Measurements from ENCODE around the gene HPX. TPM values are rescaled to one million over a fixed set of nuclear protein-coding genes. Genes with fewer than 3 reads are reported as not detected.

The HPX gene
- total and polyA plus RNA-seq, 4 donors, result 2,251 to 9,224 (median 5,760) TPM

- Histone ChIP-seq H3K9ac (ENCODE audit: low read depth in 1 of 2, low read length in 2 of 2) (no peak overlapping the region), H3K4me3 (ENCODE audit: low read depth in 1 of 3, low read length in 3 of 3) (no peak overlapping the region), H3K4me1 (ENCODE audit: control insufficient read depth in 4 of 4, insufficient read depth in 4 of 4, low read length in 3 of 4) (peaks cover 5 to 49% (median 31%) of the 10 kb centered on the region in 4 donors), H3K36me3 (ENCODE audit: control insufficient read depth in 4 of 4, insufficient read depth in 3 of 4, low read depth in 1 of 4, low read length in 3 of 4) (peaks cover 3 to 30% (median 14%) of the 10 kb centered on the region in 4 donors), H3K27me3 (ENCODE audit: control insufficient read depth in 4 of 4, insufficient read depth in 4 of 4, low read length in 3 of 4) (no peaks in the 10 kb centered on the region), H3K9me3 (ENCODE audit: control insufficient read depth in 4 of 4, low read length in 3 of 4) (no peaks in the 10 kb centered on the region), H3K27ac (ENCODE audit: low read depth in 1 of 2, low read length in 2 of 2) (no peak overlapping the region)
- 97% methylated on average over 4 of the region's 4 CpGs for WGBS
- DNase-seq (ENCODE audit: low spot score), result no peak
- TF ChIP-seq FOXA1 (IDR thresholded peaks at IDR 0.05) (no peak), HNF4A (conservative IDR thresholded peaks at IDR 0.05) (no peak), SP1 (IDR thresholded peaks at IDR 0.05) (no peak), EGR1 (IDR thresholded peaks at IDR 0.05; ENCODE audit: low read depth in 2 of 2) (no peak), RAD21 (IDR thresholded peaks at IDR 0.05) (no peak), TAF1 (conservative IDR thresholded peaks at IDR 0.05) (no peak), GABPA (IDR thresholded peaks at IDR 0.05 in 1 of 2, conservative IDR thresholded peaks at IDR 0.05 in 1 of 2) (no peak), HNF4G (IDR thresholded peaks at IDR 0.05) (no peak), JUND (IDR thresholded peaks at IDR 0.05) (no peak), FOXA2 (IDR thresholded peaks at IDR 0.05) (no peak)
- TF ChIP-seq, protein P1, sequence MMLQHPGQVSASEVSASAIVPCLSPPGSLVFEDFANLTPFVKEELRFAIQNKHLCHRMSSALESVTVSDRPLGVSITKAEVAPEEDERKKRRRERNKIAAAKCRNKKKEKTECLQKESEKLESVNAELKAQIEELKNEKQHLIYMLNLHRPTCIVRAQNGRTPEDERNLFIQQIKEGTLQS (IDR thresholded peaks at IDR 0.05), result no peak
- TF ChIP-seq, protein P2, sequence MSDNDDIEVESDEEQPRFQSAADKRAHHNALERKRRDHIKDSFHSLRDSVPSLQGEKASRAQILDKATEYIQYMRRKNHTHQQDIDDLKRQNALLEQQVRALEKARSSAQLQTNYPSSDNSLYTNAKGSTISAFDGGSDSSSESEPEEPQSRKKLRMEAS (IDR thresholded peaks at IDR 0.05), result no peak
These were observed 35.8 kb upstream of the HPX start for GRCh38 chr11:6476571-6476970.

DNA sequence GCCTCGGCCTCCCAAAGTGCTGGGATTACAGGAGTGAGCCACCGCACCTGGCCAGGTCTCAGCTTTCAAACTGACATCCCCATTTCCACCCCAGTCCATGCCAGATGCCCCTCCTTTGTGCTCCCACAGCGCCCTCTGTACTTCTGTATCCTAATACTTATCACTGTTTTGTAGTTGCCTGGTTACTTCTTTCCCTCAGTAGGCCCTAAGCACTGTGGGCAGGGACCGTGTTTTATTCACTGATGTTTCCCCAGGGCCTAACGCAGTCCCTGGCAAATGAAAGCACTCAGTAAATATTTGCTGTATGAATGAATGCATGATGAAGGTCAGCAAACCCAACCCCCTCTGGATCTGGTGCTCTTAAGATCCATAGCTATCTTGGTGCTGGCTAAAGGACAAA, 35.1 kb upstream of the HPX start:
- 65% methylated on average over 5 of the region's 5 CpGs for WGBS
- no peak for DNase-seq (ENCODE audit: low spot score)
- H3K36me3 ChIP-seq (ENCODE audit: control insufficient read depth in 4 of 4, insufficient read depth in 3 of 4, low read depth in 1 of 4, low read length in 3 of 4), result peaks cover 3 to 30% (median 14%) of the 10 kb centered on the region in 4 donors
- TF ChIP-seq HNF4G (IDR thresholded peaks at IDR 0.05) (no peak), FOXA2 (IDR thresholded peaks at IDR 0.05) (no peak), HNF4A (conservative IDR thresholded peaks at IDR 0.05) (no peak), RAD21 (IDR thresholded peaks at IDR 0.05) (no peak), TAF1 (conservative IDR thresholded peaks at IDR 0.05) (no peak), NR2F2 (IDR thresholded peaks at IDR 0.05) (no peak), JUND (IDR thresholded peaks at IDR 0.05) (no peak), RXRA (IDR thresholded peaks at IDR 0.05) (no peak), CTCF (IDR thresholded peaks at IDR 0.05; ENCODE audit: low read depth, low read length, missing input control) (no peak), GABPA (IDR thresholded peaks at IDR 0.05 in 1 of 2, conservative IDR thresholded peaks at IDR 0.05 in 1 of 2) (no peak), YY1 (IDR thresholded peaks at IDR 0.05) (no peak), FOXA1 (IDR thresholded peaks at IDR 0.05) (no peak)
- TF ChIP-seq, protein P2 (IDR thresholded peaks at IDR 0.05), result no peak
- peaks cover 5 to 49% (median 31%) of the 10 kb centered on the region in 4 donors for H3K4me1 ChIP-seq (ENCODE audit: control insufficient read depth in 4 of 4, insufficient read depth in 4 of 4, low read length in 3 of 4)
- no peaks in the 10 kb centered on the region for H3K9me3 ChIP-seq (ENCODE audit: control insufficient read depth in 4 of 4, low read length in 3 of 4)
- H3K27ac ChIP-seq (ENCODE audit: low read depth in 1 of 2, low read length in 2 of 2), result no peak overlapping the region
- no peak overlapping the region for H3K4me3 ChIP-seq (ENCODE audit: low read depth in 1 of 3, low read length in 3 of 3)
- no peak overlapping the region for H3K9ac ChIP-seq (ENCODE audit: low read depth in 1 of 2, low read length in 2 of 2)
- no peaks in the 10 kb centered on the region for H3K27me3 ChIP-seq (ENCODE audit: control insufficient read depth in 4 of 4, insufficient read depth in 4 of 4, low read length in 3 of 4)

All from liver (tissue), 9 donors.